Activated B cell treated with CpG ODN at 0.5 μM for 24 hours (primary cell): Measurements from ENCODE around the gene NEK4. TPM values are rescaled to one million over a fixed set of nuclear protein-coding genes. Genes with fewer than 3 reads are reported as not detected.
"Not testable (repeated sequence)": the region's sequence is repeated elsewhere in the genome, so short reads cannot be mapped to it uniquely, and the experiment has no call there.

Experiments
- ATAC-seq: fragments of 200-7000 bp; cut with Tn5 transposase; one replicate; pipeline ENCODE4 v1.10.0; 2021; ENCODE audit warnings: low read depth, mild to moderate bottlenecking, moderate library complexity
- CTCF ChIA-PET: fragments of 350-600 bp; sonication (Branson Sonifier 250); formaldehyde crosslinking; loops from one replicate; lab custom pipeline; 2021; ENCODE audit warnings: antibody characterized with exemption; lab: Charles Lee
- POLR2A ChIA-PET: fragments of 350-600 bp; sonication (Branson Sonifier 250); formaldehyde crosslinking; loops from one replicate; lab custom pipeline; 2021; ENCODE audit warnings: antibody characterized with exemption; lab: Charles Lee
- DNase-seq: peaks from one replicate; pipeline ENCODE4 v3.0.0; 2022
- H3K27ac Mint-ChIP-seq: one replicate; pipeline ENCODE4 v1.8.0; 2020; ENCODE audit warnings: mixed read lengths
- H3K27me3 Mint-ChIP-seq: one replicate; pipeline ENCODE4 v1.8.0; 2021; ENCODE audit warnings: mixed read lengths
- H3K36me3 Mint-ChIP-seq: one replicate; pipeline ENCODE4 v1.8.0; 2021; ENCODE audit warnings: low read depth, mixed read lengths
- H3K4me1 Mint-ChIP-seq: one replicate; pipeline ENCODE4 v1.8.0; 2021; ENCODE audit warnings: mixed read lengths
- H3K4me3 Mint-ChIP-seq: one replicate; pipeline ENCODE4 v1.8.0; 2020; ENCODE audit warnings: mild to moderate bottlenecking, mixed read lengths
- H3K9me3 Mint-ChIP-seq: one replicate; pipeline ENCODE4 v1.8.0; 2020; ENCODE audit warnings: mixed read lengths
- intact Hi-C: fragments of 100-400 bp; cut with micrococcal nuclease; formaldehyde crosslinking; loops from one replicate; pipeline ENCODE4 v1.15.1; 2024
- total RNA-seq: library from RNA; stranded (reverse); gene quantifications from 2 replicates; pipeline ENCODE4 v1.2.3, GENCODE V29; 2022
- TF ChIP-seq, protein P1 (sequence below): fragments of 200-600 bp; IDR thresholded peaks from one replicate; pipeline ENCODE4 v1.8.0; 2022; ENCODE audit warnings: antibody characterized with exemption, mild to moderate bottlenecking

The NEK4 gene
- total RNA-seq, 1 donor from 2014 or later: 24.5 TPM

DNA sequence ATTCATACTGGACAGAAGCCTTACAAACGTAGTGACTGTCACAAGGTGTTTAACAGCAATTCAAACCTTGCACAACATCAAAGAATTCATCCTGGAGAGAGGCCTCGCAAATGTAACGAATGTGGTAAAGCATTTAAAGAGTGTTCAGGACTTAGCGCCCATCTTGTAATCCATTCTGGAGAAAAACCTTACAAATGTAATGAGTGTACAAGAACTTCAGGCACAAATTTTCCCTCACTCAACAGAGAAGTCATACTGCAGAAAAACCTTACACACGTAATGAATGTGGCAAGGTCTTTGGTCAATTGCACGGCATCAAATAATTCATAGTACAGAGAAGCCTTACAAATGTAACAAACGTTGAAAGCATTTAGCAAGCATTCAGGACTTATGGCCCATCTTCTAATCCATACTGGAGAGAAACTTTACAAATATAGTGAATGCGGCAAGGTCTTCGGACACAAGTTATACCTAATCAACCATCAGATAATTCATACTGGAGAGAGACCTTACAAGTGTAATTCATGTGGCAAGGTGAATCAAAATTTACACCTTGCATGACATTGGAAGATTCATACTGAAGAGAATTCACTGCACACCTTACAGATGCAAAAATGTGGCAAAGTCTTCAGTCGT lies 37.4 kb downstream of the NEK4 start:
- no peak for DNase-seq
- peaks cover 78% of the 10 kb centered on the region for H3K36me3 Mint-ChIP-seq
- no peak overlapping the region for H3K4me3 Mint-ChIP-seq
- ChIA-PET CTCF (no interaction called here), POLR2A (no interaction called here)
- TF ChIP-seq, protein P1, sequence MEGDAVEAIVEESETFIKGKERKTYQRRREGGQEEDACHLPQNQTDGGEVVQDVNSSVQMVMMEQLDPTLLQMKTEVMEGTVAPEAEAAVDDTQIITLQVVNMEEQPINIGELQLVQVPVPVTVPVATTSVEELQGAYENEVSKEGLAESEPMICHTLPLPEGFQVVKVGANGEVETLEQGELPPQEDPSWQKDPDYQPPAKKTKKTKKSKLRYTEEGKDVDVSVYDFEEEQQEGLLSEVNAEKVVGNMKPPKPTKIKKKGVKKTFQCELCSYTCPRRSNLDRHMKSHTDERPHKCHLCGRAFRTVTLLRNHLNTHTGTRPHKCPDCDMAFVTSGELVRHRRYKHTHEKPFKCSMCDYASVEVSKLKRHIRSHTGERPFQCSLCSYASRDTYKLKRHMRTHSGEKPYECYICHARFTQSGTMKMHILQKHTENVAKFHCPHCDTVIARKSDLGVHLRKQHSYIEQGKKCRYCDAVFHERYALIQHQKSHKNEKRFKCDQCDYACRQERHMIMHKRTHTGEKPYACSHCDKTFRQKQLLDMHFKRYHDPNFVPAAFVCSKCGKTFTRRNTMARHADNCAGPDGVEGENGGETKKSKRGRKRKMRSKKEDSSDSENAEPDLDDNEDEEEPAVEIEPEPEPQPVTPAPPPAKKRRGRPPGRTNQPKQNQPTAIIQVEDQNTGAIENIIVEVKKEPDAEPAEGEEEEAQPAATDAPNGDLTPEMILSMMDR: no peak
- ATAC-seq: no peak
- peaks cover 9% of the 10 kb centered on the region for H3K9me3 Mint-ChIP-seq
- intact Hi-C loops: no loop called here
- H3K27ac Mint-ChIP-seq: no peak overlapping the region
- H3K4me1 Mint-ChIP-seq: peaks cover 6% of the 10 kb centered on the region
- H3K27me3 Mint-ChIP-seq: no peaks in the 10 kb centered on the region

DNA sequence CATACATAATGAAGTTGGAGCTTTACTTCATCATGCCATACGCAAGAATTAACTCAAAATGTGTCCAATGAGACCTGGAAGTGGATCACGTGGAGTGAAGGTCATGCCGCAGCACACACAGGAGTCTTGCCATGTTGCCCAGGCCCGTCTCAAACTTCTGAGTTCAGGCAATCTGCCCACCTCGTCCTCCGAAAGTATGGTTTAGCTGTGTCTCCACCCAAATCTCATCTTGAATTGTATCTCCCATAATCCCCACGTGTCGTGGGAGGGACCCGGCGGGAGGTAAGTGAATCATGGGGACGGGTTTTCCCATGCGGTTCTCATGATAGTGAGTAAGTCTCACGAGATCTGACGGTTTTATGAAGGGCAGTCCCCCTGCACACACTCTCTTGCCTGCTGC lies 39.1 kb downstream of the NEK4 start:
- DNase-seq (no peak), ATAC-seq (no peak)
- Mint-ChIP-seq H3K9me3 (peaks cover 10% of the 10 kb centered on the region), H3K27ac (no peak overlapping the region), H3K27me3 (no peaks in the 10 kb centered on the region), H3K4me1 (peaks cover 6% of the 10 kb centered on the region), H3K36me3 (peaks cover 73% of the 10 kb centered on the region), H3K4me3 (no peak overlapping the region)
- ChIA-PET POLR2A (no interaction called here), CTCF (no interaction called here)
- intact Hi-C loops: no loop called here
- TF ChIP-seq, protein P1: no peak

DNA sequence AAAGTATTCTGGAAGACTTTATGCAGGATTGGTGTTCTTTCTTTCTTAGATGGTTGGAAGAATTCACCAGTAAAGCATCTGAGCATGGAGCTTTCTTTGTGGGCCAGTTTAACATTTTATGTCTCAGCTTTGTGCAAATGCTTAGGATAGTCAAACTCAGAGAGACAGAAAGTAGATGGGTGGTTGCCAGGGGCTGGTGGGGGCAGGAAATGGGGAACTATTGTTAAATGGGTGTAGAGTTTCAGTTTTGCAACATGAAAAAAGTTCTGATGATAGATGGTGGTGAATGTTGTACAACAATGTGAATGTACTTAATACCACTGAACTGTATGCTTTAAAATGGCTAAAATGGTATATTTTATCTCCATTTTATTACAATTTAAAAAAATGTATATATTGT lies 40.1 kb downstream of the NEK4 start:
- Mint-ChIP-seq H3K9me3 (peaks cover 10% of the 10 kb centered on the region), H3K4me1 (peaks cover 6% of the 10 kb centered on the region), H3K27ac (no peak overlapping the region), H3K36me3 (peaks cover 69% of the 10 kb centered on the region), H3K27me3 (no peaks in the 10 kb centered on the region), H3K4me3 (no peak overlapping the region)
- DNase-seq: no peak
- POLR2A ChIA-PET: no interaction called here
- CTCF ChIA-PET: no interaction called here
- TF ChIP-seq, protein P1: no peak
- no peak for ATAC-seq
- intact Hi-C loops: no loop called here

DNA sequence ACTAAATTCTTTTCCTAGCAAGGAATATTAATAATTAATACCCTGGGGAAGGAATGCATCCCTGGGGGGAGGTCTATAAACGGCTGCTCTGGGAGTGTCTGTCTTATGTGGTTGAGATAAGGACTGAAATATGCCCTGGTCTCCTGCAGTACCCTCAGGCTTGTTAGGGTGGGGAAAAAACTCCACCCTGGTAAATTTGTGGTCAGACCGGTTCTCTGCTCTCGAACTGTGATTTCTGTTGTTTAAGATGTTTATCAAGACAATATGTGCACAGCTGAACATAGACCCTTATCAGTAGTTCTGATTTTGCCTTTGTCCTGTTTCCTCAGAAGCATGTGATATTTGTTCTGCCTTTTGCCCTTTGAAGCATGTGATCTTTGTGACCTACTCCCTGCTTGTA lies 42.0 kb downstream of the NEK4 start:
- DNase-seq, intact Hi-C loops, H3K27ac Mint-ChIP-seq, ATAC-seq, CTCF ChIA-PET, H3K4me1 Mint-ChIP-seq, H3K27me3 Mint-ChIP-seq, POLR2A ChIA-PET, H3K4me3 Mint-ChIP-seq: not testable (repeated sequence)
- Mint-ChIP-seq H3K36me3 (peaks cover 58% of the 10 kb centered on the region), H3K9me3 (peaks cover 10% of the 10 kb centered on the region)

DNA sequence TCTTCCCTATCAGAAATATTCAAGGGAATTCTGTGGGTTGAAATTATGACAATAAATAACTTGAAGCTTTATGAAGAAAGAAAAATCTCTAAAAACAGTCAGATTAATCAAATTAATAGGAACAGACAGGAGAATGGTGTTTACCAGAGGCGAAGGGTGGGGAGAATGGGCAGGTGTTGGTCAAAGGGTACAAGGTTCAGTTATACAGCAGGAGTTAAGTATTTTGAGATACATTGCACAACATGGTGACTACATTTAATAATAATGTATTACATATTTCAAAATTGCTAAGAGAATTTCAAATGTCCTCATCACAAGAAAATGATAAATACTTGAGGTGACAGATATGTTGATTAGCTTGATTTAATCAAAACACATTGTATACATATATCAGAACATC lies 46.2 kb downstream of the NEK4 start:
- no peaks in the 10 kb centered on the region for H3K27me3 Mint-ChIP-seq
- peaks cover 36% of the 10 kb centered on the region for H3K36me3 Mint-ChIP-seq
- POLR2A ChIA-PET: no interaction called here
- H3K4me3 Mint-ChIP-seq: no peak overlapping the region
- CTCF ChIA-PET: no interaction called here
- intact Hi-C loops: no loop called here
- no peak overlapping the region for H3K27ac Mint-ChIP-seq
- peaks cover 10% of the 10 kb centered on the region for H3K4me1 Mint-ChIP-seq
- H3K9me3 Mint-ChIP-seq: peaks cover 9% of the 10 kb centered on the region
- DNase-seq (no peak), ATAC-seq (no peak)
- TF ChIP-seq, protein P1: no peak

DNA sequence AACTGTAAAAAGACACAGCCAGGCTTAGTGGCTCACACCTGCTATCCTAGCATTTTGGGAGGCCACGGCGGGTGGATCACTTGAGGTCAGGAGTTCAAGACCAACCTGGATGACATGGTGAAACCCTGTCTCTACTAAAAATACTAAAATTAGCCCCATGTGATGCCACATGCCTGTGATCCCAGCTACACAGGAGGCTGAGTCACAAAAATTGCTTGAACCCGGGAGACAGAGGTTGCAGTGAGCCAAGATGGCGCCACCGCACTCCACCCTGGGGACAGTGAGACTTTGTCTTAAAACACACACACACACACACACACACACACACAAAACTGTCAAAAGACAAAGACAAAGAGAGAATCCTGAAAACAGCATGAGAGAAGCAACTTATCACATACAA lies 46.8 kb downstream of the NEK4 start:
- Mint-ChIP-seq H3K36me3 (peaks cover 35% of the 10 kb centered on the region), H3K27me3 (no peaks in the 10 kb centered on the region), H3K4me1 (peaks cover 10% of the 10 kb centered on the region), H3K9me3 (peaks cover 7% of the 10 kb centered on the region), H3K4me3 (no peak overlapping the region), H3K27ac (no peak overlapping the region)
- intact Hi-C loops: no loop called here
- CTCF ChIA-PET: no interaction called here
- TF ChIP-seq, protein P1: no peak
- POLR2A ChIA-PET: no interaction called here
- DNase-seq: no peak
- ATAC-seq: no peak
